Occipital lobe (tissue), 2 donors: ENCODE measurements around the gene TEDC1. TPM values are rescaled to one million over a fixed set of nuclear protein-coding genes. Genes with fewer than 3 reads are reported as not detected.

Source experiments
- DNase-seq: peaks from one replicate; lab custom pipeline; 2025; lab: John Stamatoyannopoulos, UW
- total RNA-seq: library from RNA; depleted of rRNA; stranded (reverse); fragments of >200 nt; gene quantifications from one replicate; pipeline ENCODE4 v1.2.3, GENCODE V29; 2014

The TEDC1 gene
- total RNA-seq, 1 donor from 2014 or later, result 5.6 TPM

GRCh38 chr14:105458010-105458409, 33.0 kb upstream of the TEDC1 start:
- DNase-seq, result no peak

- no peak for DNase-seq
Measured at GRCh38 chr14:105458571-105458970, 32.5 kb upstream of the TEDC1 start.

- DNase-seq, result no peak
Measured at GRCh38 chr14:105460116-105460515, 30.9 kb upstream of the TEDC1 start.

- DNase-seq, result no peak
Measured at GRCh38 chr14:105460616-105461015, 30.4 kb upstream of the TEDC1 start.

- no peak for DNase-seq
Measured at GRCh38 chr14:105461903-105462302, 29.1 kb upstream of the TEDC1 start.

GRCh38 chr14:105464501-105464900, 26.5 kb upstream of the TEDC1 start:
- no peak for DNase-seq

GRCh38 chr14:105465209-105466031, 25.6 kb upstream of the TEDC1 start:
- DNase-seq, result no peak

GRCh38 chr14:105466531-105467248, 24.4 kb upstream of the TEDC1 start:
- no peak for DNase-seq

- DNase-seq, result no peak
Measured at GRCh38 chr14:105467249-105467941, 23.7 kb upstream of the TEDC1 start.

GRCh38 chr14:105467942-105468471, 23.0 kb upstream of the TEDC1 start:
- DNase-seq, result no peak

- DNase-seq, result no peak
Measured at GRCh38 chr14:105468621-105469241, 22.3 kb upstream of the TEDC1 start.

GRCh38 chr14:105469456-105470349, 21.3 kb upstream of the TEDC1 start:
- DNase-seq, result no peak

- no peak for DNase-seq
Measured at GRCh38 chr14:105470350-105471296, 20.4 kb upstream of the TEDC1 start.

- DNase-seq, result no peak
Measured at GRCh38 chr14:105471297-105471821, 19.7 kb upstream of the TEDC1 start.

GRCh38 chr14:105471823-105472485, 19.1 kb upstream of the TEDC1 start:
- no peak for DNase-seq

- no peak for DNase-seq
Measured at GRCh38 chr14:105472486-105472991, 18.5 kb upstream of the TEDC1 start.

- DNase-seq, result no peak
Measured at GRCh38 chr14:105473033-105473676, 17.9 kb upstream of the TEDC1 start.
